PC-3 (cell line): ENCODE results near the gene SVOPL.

ENCODE experiments used
- EZH2 ChIP-seq: fragments of 300-600 bp; sonication (generic); IDR thresholded peaks from one replicate; pipeline ENCODE4 v1.6.1; 2017; ENCODE audit warnings: antibody characterized with exemption, mild to moderate bottlenecking, low read length; ENCODE audit not compliant: unreplicated experiment
- EZH2phosphoT487 ChIP-seq: fragments of 300-600 bp; sonication (generic); IDR thresholded peaks from 2 replicates; pipeline ENCODE4 v1.6.1; 2018; ENCODE audit warnings: mild to moderate bottlenecking, antibody characterized with exemption, low read length, borderline replicate concordance
- TF ChIP-seq, protein P1 (sequence below): fragments of 300-600 bp; sonication (generic); conservative IDR thresholded peaks from 2 replicates; pipeline ENCODE4 v1.5.1; 2017; ENCODE audit warnings: antibody characterized with exemption, low read depth, mild to moderate bottlenecking, low read length

DNA sequence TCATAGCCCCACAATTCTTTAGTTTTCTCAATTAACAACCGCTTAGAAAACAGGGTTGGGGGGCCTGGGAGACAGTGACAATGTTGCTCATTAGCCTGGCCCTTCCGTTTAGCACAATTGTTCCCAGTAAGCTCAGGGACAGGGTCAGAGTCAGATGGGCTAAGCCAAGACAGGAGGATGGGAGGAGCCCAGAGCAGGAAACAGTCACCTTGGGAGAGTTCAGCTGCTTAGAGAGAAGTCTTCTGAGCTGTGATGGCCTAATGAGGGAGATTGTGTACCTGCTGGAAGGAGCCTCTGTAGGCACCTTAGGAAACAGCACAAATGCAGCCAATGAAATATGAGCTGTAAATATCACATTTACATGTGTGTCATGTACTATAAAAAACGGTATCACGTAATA, 35.9 kb downstream of the SVOPL start:
- TF ChIP-seq EZH2phosphoT487, result no peak
- TF ChIP-seq, protein P1, sequence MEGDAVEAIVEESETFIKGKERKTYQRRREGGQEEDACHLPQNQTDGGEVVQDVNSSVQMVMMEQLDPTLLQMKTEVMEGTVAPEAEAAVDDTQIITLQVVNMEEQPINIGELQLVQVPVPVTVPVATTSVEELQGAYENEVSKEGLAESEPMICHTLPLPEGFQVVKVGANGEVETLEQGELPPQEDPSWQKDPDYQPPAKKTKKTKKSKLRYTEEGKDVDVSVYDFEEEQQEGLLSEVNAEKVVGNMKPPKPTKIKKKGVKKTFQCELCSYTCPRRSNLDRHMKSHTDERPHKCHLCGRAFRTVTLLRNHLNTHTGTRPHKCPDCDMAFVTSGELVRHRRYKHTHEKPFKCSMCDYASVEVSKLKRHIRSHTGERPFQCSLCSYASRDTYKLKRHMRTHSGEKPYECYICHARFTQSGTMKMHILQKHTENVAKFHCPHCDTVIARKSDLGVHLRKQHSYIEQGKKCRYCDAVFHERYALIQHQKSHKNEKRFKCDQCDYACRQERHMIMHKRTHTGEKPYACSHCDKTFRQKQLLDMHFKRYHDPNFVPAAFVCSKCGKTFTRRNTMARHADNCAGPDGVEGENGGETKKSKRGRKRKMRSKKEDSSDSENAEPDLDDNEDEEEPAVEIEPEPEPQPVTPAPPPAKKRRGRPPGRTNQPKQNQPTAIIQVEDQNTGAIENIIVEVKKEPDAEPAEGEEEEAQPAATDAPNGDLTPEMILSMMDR, result no peak
- TF ChIP-seq EZH2, result no peak
